Measurements from ENCODE around the gene PLIN5.

The PLIN5 gene

GRCh38 chr19:4534836-4535658 lies at the start of gene PLIN5:
Gene PLIN5, minus strand, starts transcription at chr19:4535224. Its CDS starts 1,150 bp downstream, at chr19:4534074.
- DNase-seq (ENCODE audit: low spot score): peak; percentile 88

GRCh38 chr19:4583961-4584669 lies 49.1 kb upstream of the PLIN5 start:
- peak; percentile 73 for DNase-seq (ENCODE audit: low spot score)

GRCh38 chr19:4582980-4583842 lies 48.2 kb upstream of the PLIN5 start:
- DNase-seq (ENCODE audit: low spot score): no peak

GRCh38 chr19:4581666-4582553 lies 46.9 kb upstream of the PLIN5 start:
- peak; percentile 72 for DNase-seq (ENCODE audit: low spot score)

GRCh38 chr19:4580961-4581665 lies 46.1 kb upstream of the PLIN5 start:
- no peak for DNase-seq (ENCODE audit: low spot score)

- no peak for DNase-seq (ENCODE audit: low spot score)
Observed at GRCh38 chr19:4580021-4580901, 45.2 kb upstream of the PLIN5 start.

GRCh38 chr19:4579389-4579788 lies 44.4 kb upstream of the PLIN5 start:
- no peak for DNase-seq (ENCODE audit: low spot score)

GRCh38 chr19:4578552-4579248 lies 43.7 kb upstream of the PLIN5 start:
- no peak for DNase-seq (ENCODE audit: low spot score)

GRCh38 chr19:4577020-4577782 lies 42.2 kb upstream of the PLIN5 start:
- no peak for DNase-seq (ENCODE audit: low spot score)

GRCh38 chr19:4576016-4576933 lies 41.3 kb upstream of the PLIN5 start:
- DNase-seq (ENCODE audit: low spot score): peak; percentile 74

- DNase-seq (ENCODE audit: low spot score): peak; percentile 87
Observed at GRCh38 chr19:4575267-4576015, 40.4 kb upstream of the PLIN5 start.

GRCh38 chr19:4573682-4574081 lies 38.7 kb upstream of the PLIN5 start:
- DNase-seq (ENCODE audit: low spot score): no peak

GRCh38 chr19:4571305-4571917 lies 36.4 kb upstream of the PLIN5 start:
- no peak for DNase-seq (ENCODE audit: low spot score)

- DNase-seq (ENCODE audit: low spot score): no peak
Observed at GRCh38 chr19:4570916-4571304, 35.9 kb upstream of the PLIN5 start.

- DNase-seq (ENCODE audit: low spot score): no peak
Observed at GRCh38 chr19:4570402-4570801, 35.4 kb upstream of the PLIN5 start.

- no peak for DNase-seq (ENCODE audit: low spot score)
Observed at GRCh38 chr19:4568886-4569285, 33.9 kb upstream of the PLIN5 start.

Data from AG08396 (cell line).